ENCODE measurements around the gene RFPL1. TPM values are rescaled to one million over a fixed set of nuclear protein-coding genes. Genes with fewer than 3 reads are reported as not detected.

The RFPL1 gene
- polyA plus RNA-seq, 1 donor from 2014 or later: not detected

GRCh38 chr22:29475550-29475949 lies 37.2 kb downstream of the RFPL1 start:
- no peak for TF ChIP-seq MXI1 (conservative IDR thresholded peaks at IDR 0.05; ENCODE audit: poor library complexity, severe bottlenecking)
- TF ChIP-seq TAF1 (IDR thresholded peaks at IDR 0.05; ENCODE audit: low read depth): no peak
- TF ChIP-seq, protein P1, sequence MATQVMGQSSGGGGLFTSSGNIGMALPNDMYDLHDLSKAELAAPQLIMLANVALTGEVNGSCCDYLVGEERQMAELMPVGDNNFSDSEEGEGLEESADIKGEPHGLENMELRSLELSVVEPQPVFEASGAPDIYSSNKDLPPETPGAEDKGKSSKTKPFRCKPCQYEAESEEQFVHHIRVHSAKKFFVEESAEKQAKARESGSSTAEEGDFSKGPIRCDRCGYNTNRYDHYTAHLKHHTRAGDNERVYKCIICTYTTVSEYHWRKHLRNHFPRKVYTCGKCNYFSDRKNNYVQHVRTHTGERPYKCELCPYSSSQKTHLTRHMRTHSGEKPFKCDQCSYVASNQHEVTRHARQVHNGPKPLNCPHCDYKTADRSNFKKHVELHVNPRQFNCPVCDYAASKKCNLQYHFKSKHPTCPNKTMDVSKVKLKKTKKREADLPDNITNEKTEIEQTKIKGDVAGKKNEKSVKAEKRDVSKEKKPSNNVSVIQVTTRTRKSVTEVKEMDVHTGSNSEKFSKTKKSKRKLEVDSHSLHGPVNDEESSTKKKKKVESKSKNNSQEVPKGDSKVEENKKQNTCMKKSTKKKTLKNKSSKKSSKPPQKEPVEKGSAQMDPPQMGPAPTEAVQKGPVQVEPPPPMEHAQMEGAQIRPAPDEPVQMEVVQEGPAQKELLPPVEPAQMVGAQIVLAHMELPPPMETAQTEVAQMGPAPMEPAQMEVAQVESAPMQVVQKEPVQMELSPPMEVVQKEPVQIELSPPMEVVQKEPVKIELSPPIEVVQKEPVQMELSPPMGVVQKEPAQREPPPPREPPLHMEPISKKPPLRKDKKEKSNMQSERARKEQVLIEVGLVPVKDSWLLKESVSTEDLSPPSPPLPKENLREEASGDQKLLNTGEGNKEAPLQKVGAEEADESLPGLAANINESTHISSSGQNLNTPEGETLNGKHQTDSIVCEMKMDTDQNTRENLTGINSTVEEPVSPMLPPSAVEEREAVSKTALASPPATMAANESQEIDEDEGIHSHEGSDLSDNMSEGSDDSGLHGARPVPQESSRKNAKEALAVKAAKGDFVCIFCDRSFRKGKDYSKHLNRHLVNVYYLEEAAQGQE (IDR thresholded peaks at IDR 0.05; ENCODE audit: borderline replicate concordance): no peak
- TF ChIP-seq RAD21 (conservative IDR thresholded peaks at IDR 0.05): no peak
- no peak for TF ChIP-seq POLR2AphosphoS5 (IDR thresholded peaks at IDR 0.05)
- TF ChIP-seq CTCF (IDR thresholded peaks at IDR 0.05; ENCODE audit: poor library complexity, severe bottlenecking): no peak
- TF ChIP-seq SMC3 (conservative IDR thresholded peaks at IDR 0.05; ENCODE audit: poor library complexity): no peak
- no peak for TF ChIP-seq EP300 (conservative IDR thresholded peaks at IDR 0.05; ENCODE audit: poor library complexity, severe bottlenecking)
- TF ChIP-seq EZH2 (IDR thresholded peaks at IDR 0.05; ENCODE audit: borderline replicate concordance, insufficient read depth, low read length, poor library complexity, severe bottlenecking): no peak
- Histone ChIP-seq H3F3A (ENCODE audit: insufficient read depth, low read length, poor library complexity, severe bottlenecking) (no peaks in the 10 kb centered on the region), H3K4me3 (ENCODE audit: low read length) (no peak overlapping the region)

DNA sequence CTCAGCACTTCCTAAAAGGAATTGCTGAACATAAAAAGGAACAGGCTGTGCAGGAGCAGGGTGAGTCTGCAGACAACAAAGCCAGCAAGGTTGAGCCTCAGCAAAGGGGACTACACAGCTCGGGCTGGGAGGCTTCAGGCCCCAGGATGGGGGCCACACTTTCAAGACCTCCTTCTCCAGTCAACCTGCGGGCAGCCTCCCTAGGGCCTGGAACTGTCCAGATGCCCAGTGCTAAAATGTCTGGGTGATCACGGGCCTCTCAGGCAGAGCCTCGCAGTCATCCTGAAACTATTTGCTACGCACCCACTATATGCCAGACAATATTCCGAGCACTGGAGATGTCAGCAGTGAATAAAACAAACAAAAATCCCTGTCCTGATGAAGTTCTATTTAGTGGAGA lies 37.7 kb downstream of the RFPL1 start:
- Histone ChIP-seq H3F3A (ENCODE audit: insufficient read depth, low read length, poor library complexity, severe bottlenecking) (no peaks in the 10 kb centered on the region), H3K79me2 (replicated peaks; ENCODE audit: insufficient read depth, low read length) (no peaks in the 10 kb centered on the region), H3K9ac (ENCODE audit: low read length) (no peak overlapping the region), H3K4me3 (ENCODE audit: low read length) (no peak overlapping the region), H3K9me3 (ENCODE audit: low read length) (no peaks in the 10 kb centered on the region), H3K27ac (ENCODE audit: low read length) (no peak overlapping the region), H2AFZ (ENCODE audit: low read depth, low read length) (no peak overlapping the region), H3K36me3 (ENCODE audit: insufficient read depth, low read length) (no peaks in the 10 kb centered on the region), H3K4me2 (ENCODE audit: low read length) (no peak overlapping the region), H3K9me2 (ENCODE audit: insufficient read depth, low read length) (no peaks in the 10 kb centered on the region), H3K27me3 (ENCODE audit: insufficient read depth, low read depth, low read length) (peaks cover 40% of the 10 kb centered on the region), H4K20me1 (ENCODE audit: insufficient read depth) (no peaks in the 10 kb centered on the region)
- TF ChIP-seq MXI1 (conservative IDR thresholded peaks at IDR 0.05; ENCODE audit: poor library complexity, severe bottlenecking) (no peak), EP300 (conservative IDR thresholded peaks at IDR 0.05; ENCODE audit: poor library complexity, severe bottlenecking) (no peak), SMC3 (conservative IDR thresholded peaks at IDR 0.05; ENCODE audit: poor library complexity) (no peak), POLR2AphosphoS5 (IDR thresholded peaks at IDR 0.05) (no peak), TAF1 (IDR thresholded peaks at IDR 0.05; ENCODE audit: low read depth) (no peak), CTCF (IDR thresholded peaks at IDR 0.05; ENCODE audit: poor library complexity, severe bottlenecking) (no peak), EZH2 (IDR thresholded peaks at IDR 0.05; ENCODE audit: borderline replicate concordance, insufficient read depth, low read length, poor library complexity, severe bottlenecking) (no peak), RAD21 (conservative IDR thresholded peaks at IDR 0.05) (no peak)
- TF ChIP-seq, protein P1 (IDR thresholded peaks at IDR 0.05; ENCODE audit: borderline replicate concordance): no peak

More at GRCh38 chr22:29475550-29475949, 37.2 kb downstream of the RFPL1 start:
- H3K27ac ChIP-seq (ENCODE audit: low read length): no peak overlapping the region
- H2AFZ ChIP-seq (ENCODE audit: low read depth, low read length): no peak overlapping the region
- no peak overlapping the region for H3K4me2 ChIP-seq (ENCODE audit: low read length)
- H4K20me1 ChIP-seq (ENCODE audit: insufficient read depth): no peaks in the 10 kb centered on the region
- no peak overlapping the region for H3K9ac ChIP-seq (ENCODE audit: low read length)
- H3K27me3 ChIP-seq (ENCODE audit: insufficient read depth, low read depth, low read length): peaks cover 39% of the 10 kb centered on the region
- H3K9me2 ChIP-seq (ENCODE audit: insufficient read depth, low read length): no peaks in the 10 kb centered on the region
- H3K9me3 ChIP-seq (ENCODE audit: low read length): no peaks in the 10 kb centered on the region
- no peaks in the 10 kb centered on the region for H3K36me3 ChIP-seq (ENCODE audit: insufficient read depth, low read length)
- no peaks in the 10 kb centered on the region for H3K79me2 ChIP-seq (replicated peaks; ENCODE audit: insufficient read depth, low read length)
